MM.1S (cell line): ENCODE results near the gene WDR54.

Experiments
- CTCF ChIP-seq: fragments of 300-600 bp; sonication (generic); IDR thresholded peaks from 2 replicates; pipeline ENCODE4 v1.5.1; 2016; ENCODE audit warnings: antibody characterized with exemption, low read length, mixed read lengths
- EZH2 ChIP-seq: fragments of 300-600 bp; sonication (generic); optimal IDR thresholded peaks from 2 replicates; pipeline ENCODE3; 2017; ENCODE audit warnings: low read depth, mild to moderate bottlenecking, antibody characterized with exemption, low read length, mixed read lengths
- EZH2phosphoT487 ChIP-seq: fragments of 300-600 bp; sonication (generic); IDR thresholded peaks from 2 replicates; pipeline ENCODE4 v1.6.1; 2018; ENCODE audit warnings: antibody characterized with exemption, low read length

DNA sequence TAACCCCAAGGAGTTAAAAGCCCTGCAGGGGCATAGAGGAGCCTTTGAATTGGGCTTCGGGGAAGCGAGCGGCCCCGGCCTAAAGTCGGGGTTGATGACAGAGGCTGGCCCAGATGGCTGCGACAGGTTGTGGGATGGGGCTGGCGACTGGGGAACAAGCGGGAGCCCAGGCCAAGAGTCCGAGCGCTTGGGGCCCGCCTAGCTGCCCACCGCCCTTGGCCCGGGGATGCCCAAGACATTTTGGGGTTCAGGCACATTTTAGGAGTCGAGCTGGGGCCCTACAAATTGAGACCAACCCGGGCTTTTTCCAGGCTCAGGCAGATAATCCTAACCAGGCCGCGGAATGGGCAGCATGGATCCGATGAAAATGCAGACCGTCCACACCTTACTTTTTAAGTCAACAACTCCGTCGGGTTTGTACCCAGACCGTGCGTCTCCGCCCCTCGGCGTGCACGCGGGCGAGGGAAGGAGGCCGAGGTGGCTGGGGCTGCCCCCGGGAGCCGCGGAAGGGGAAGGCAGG is 19.7 kb downstream of the WDR54 start:
- TF ChIP-seq CTCF (no peak), EZH2 (no peak), EZH2phosphoT487 (no peak)
